ENCODE data around the gene ODF2. TPM values are rescaled to one million over a fixed set of nuclear protein-coding genes. Genes with fewer than 3 reads are reported as not detected.
A peak's percentile ranks its signal among the peaks of the same experiment; 100 is the strongest.

ODF2 gene
- total and polyA plus RNA-seq, 2 of the 13 experiments (the other 11 are each of a cell fraction or from before 2014, with no cell fraction given): 9.8 to 31.3 TPM

DNA sequence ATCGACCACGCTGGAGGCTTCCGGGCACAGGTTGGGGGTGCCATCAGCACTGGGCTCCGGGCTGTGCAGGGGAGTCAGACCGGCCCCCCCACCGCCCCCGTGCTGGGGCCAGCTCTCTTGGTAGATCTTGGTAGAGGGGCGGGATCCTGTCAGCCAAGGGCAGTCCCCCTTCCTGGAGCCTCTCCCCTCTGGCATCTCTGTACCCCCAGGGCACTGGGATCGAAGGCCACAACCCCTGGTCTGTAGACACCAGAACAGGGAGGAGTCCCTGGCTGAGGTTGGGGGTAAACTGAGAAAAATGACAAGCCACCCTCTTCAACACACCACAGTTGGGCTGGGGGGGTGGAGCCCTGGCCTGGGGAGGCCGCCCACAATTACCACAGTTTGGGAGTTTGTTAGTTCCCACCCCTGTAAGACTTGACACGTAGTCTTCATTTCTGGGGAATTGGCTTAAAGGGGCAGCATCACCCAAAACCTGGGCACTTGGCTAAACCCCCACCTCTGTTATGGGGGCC lies 34.3 kb upstream of the ODF2 start:
- in situ Hi-C loops (cut with HindIII; ENCODE audit: extremely low pct_ligation_motif_present, low pct_unique_long_range_greater_than_20kb) (no loop called here), intact Hi-C loops (cut with micrococcal nuclease; ENCODE audit: unreplicated experiment) (loop anchor here (2.0 kb wide), 2 partner anchors 17 to 59 kb away; no protein-coding TSS in a partner anchor)
- POLR2A ChIA-PET: interaction anchor here (0.7 to 2.5 kb wide), 5 partner anchors 11 to 146 kb away, joined by 3 to 19 read pairs (median 4); partner anchors contain the start of genes GOLGA2, SWI5 and URM1
- TF ChIP-seq EZH2 (conservative IDR thresholded peaks at IDR 0.05; ENCODE audit: low read depth, low read length): no peak
- no peak for TF ChIP-seq EHMT2 (IDR thresholded peaks at IDR 0.05; ENCODE audit: borderline replicate concordance, low read depth, low read length)
- TF ChIP-seq ZKSCAN8 (CRISPR knock-in tag; IDR thresholded peaks at IDR 0.05; ENCODE audit: borderline replicate concordance): no peak
- no peak for TF ChIP-seq KLF15 (CRISPR knock-in tag; IDR thresholded peaks at IDR 0.05; ENCODE audit: borderline replicate concordance)
- TF ChIP-seq MEIS1 (CRISPR knock-in tag; IDR thresholded peaks at IDR 0.05; ENCODE audit: borderline replicate concordance): 0 out of 2 replicates have a peak, but pooled peaks have one; percentile 37
- TF ChIP-seq, protein P1, sequence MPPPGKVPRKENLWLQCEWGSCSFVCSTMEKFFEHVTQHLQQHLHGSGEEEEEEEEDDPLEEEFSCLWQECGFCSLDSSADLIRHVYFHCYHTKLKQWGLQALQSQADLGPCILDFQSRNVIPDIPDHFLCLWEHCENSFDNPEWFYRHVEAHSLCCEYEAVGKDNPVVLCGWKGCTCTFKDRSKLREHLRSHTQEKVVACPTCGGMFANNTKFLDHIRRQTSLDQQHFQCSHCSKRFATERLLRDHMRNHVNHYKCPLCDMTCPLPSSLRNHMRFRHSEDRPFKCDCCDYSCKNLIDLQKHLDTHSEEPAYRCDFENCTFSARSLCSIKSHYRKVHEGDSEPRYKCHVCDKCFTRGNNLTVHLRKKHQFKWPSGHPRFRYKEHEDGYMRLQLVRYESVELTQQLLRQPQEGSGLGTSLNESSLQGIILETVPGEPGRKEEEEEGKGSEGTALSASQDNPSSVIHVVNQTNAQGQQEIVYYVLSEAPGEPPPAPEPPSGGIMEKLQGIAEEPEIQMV (CRISPR knock-in tag; IDR thresholded peaks at IDR 0.05; ENCODE audit: low read depth): no peak
- TF ChIP-seq NFIB (CRISPR knock-in tag; IDR thresholded peaks at IDR 0.05; ENCODE audit: borderline replicate concordance): no peak
- no peak for TF ChIP-seq CAMTA2 (CRISPR knock-in tag; IDR thresholded peaks at IDR 0.05; ENCODE audit: borderline replicate concordance)
- no peak for TF ChIP-seq ZNF557 (CRISPR knock-in tag; IDR thresholded peaks at IDR 0.05)
- TF ChIP-seq, protein P2, sequence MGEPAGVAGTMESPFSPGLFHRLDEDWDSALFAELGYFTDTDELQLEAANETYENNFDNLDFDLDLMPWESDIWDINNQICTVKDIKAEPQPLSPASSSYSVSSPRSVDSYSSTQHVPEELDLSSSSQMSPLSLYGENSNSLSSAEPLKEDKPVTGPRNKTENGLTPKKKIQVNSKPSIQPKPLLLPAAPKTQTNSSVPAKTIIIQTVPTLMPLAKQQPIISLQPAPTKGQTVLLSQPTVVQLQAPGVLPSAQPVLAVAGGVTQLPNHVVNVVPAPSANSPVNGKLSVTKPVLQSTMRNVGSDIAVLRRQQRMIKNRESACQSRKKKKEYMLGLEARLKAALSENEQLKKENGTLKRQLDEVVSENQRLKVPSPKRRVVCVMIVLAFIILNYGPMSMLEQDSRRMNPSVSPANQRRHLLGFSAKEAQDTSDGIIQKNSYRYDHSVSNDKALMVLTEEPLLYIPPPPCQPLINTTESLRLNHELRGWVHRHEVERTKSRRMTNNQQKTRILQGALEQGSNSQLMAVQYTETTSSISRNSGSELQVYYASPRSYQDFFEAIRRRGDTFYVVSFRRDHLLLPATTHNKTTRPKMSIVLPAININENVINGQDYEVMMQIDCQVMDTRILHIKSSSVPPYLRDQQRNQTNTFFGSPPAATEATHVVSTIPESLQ (CRISPR knock-in tag; conservative IDR thresholded peaks at IDR 0.05): no peak
- TF ChIP-seq, protein P3, sequence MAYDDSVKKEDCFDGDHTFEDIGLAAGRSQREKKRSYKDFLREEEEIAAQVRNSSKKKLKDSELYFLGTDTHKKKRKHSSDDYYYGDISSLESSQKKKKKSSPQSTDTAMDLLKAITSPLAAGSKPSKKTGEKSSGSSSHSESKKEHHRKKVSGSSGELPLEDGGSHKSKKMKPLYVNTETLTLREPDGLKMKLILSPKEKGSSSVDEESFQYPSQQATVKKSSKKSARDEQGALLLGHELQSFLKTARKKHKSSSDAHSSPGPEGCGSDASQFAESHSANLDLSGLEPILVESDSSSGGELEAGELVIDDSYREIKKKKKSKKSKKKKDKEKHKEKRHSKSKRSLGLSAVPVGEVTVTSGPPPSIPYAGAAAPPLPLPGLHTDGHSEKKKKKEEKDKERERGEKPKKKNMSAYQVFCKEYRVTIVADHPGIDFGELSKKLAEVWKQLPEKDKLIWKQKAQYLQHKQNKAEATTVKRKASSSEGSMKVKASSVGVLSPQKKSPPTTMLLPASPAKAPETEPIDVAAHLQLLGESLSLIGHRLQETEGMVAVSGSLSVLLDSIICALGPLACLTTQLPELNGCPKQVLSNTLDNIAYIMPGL (CRISPR knock-in tag; IDR thresholded peaks at IDR 0.05; ENCODE audit: borderline replicate concordance in 1 of 2, low read depth in 1 of 2): 0 out of 4 replicates have a peak, but pooled peaks have one; percentile 12 to 14
- TF ChIP-seq, protein P4, sequence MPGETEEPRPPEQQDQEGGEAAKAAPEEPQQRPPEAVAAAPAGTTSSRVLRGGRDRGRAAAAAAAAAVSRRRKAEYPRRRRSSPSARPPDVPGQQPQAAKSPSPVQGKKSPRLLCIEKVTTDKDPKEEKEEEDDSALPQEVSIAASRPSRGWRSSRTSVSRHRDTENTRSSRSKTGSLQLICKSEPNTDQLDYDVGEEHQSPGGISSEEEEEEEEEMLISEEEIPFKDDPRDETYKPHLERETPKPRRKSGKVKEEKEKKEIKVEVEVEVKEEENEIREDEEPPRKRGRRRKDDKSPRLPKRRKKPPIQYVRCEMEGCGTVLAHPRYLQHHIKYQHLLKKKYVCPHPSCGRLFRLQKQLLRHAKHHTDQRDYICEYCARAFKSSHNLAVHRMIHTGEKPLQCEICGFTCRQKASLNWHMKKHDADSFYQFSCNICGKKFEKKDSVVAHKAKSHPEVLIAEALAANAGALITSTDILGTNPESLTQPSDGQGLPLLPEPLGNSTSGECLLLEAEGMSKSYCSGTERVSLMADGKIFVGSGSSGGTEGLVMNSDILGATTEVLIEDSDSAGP (CRISPR knock-in tag; IDR thresholded peaks at IDR 0.05; ENCODE audit: borderline replicate concordance): 0 out of 2 replicates have a peak, but pooled peaks have one; percentile 23
- TF ChIP-seq AHR (CRISPR knock-in tag; IDR thresholded peaks at IDR 0.05): 0 out of 2 replicates have a peak, but pooled peaks have one; percentile 14
- TF ChIP-seq ZNF530 (CRISPR knock-in tag; IDR thresholded peaks at IDR 0.05; ENCODE audit: low read depth): no peak
- TF ChIP-seq MYC (CRISPR knock-in tag; IDR thresholded peaks at IDR 0.05; ENCODE audit: borderline replicate concordance): 0 out of 2 replicates have a peak, but pooled peaks have one; percentile 21
- no peak for TF ChIP-seq POLR2G (IDR thresholded peaks at IDR 0.05; ENCODE audit: low read depth, low read length)

More for the DNA sequence above, 34.3 kb upstream of the ODF2 start:
- no TSS peak for BruUV-seq (replicated peaks)
- H2AFZ ChIP-seq (ENCODE audit: low read length): no peak overlapping the region
- CTCF ChIA-PET (ENCODE audit: low intra/inter-chr PET ratio, low total read pairs): no interaction called here
- H3K27me3 ChIP-seq (ENCODE audit: control insufficient read depth in 1 of 2, insufficient read depth in 2 of 2, low read length in 2 of 2): peaks cover 4 to 6% of the 10 kb centered on the region in 2 experiments; a peak in 3 of 5 replicates
- no peak for FAIRE-seq
- no peak overlapping the region for H3K27ac ChIP-seq (ENCODE audit: extremely low read length, insufficient read depth, low read length)
- peak overlapping the region; percentile 85 to 92 (median 91) for H3K4me3 ChIP-seq (replicated peaks in 1 of 3; ENCODE audit: insufficient read depth in 1 of 3, low read depth in 2 of 3, low read length in 3 of 3)
- no peaks in the 10 kb centered on the region for H3K9me3 ChIP-seq (ENCODE audit: low read length)
- no peaks in the 10 kb centered on the region for H4K20me1 ChIP-seq (ENCODE audit: insufficient read depth, low read length)
- no peak for ATAC-seq
- no peaks in the 10 kb centered on the region for H3K36me3 ChIP-seq (replicated peaks in 1 of 2; ENCODE audit: control insufficient read depth in 1 of 2, insufficient read depth in 2 of 2, low read length in 2 of 2)
- H3K4me1 ChIP-seq (ENCODE audit: insufficient read depth, low read length): peaks cover 22% of the 10 kb centered on the region
- 33% methylated on average over 2 of the region's 11 CpGs for WGBS (ENCODE audit: low lambda C conversion rate)
- no peaks in the 10 kb centered on the region for H3K79me2 ChIP-seq (ENCODE audit: insufficient read depth, low read length)
- H3K4me2 ChIP-seq (ENCODE audit: low read depth, low read length): peak overlapping the region; percentile 84
- peak overlapping the region; percentile 60 for H3K9ac ChIP-seq (ENCODE audit: insufficient read depth, low read depth, low read length)
- no peak for DNase-seq (ENCODE audit: low spot score)

All from HepG2 (cell line).